Osteocyte (in vitro differentiated cells): Measurements from ENCODE around the gene ACSS3. TPM values are rescaled to one million over a fixed set of nuclear protein-coding genes. Genes with fewer than 3 reads are reported as not detected.
"Not testable (repeated sequence)": the region's sequence is repeated elsewhere in the genome, so short reads cannot be mapped to it uniquely, and the experiment has no call there.

Experiments
- DNase-seq: peaks from one replicate; pipeline ENCODE4 v3.0.0; 2021; ENCODE audit warnings: mixed read lengths; ENCODE audit not compliant: unreplicated experiment; ENCODE audit errors: extremely low spot score
- H3K27ac Mint-ChIP-seq: one replicate; pipeline ENCODE4 v1.8.0; 2021; ENCODE audit warnings: mild to moderate bottlenecking, mixed read lengths; ENCODE audit not compliant: unreplicated experiment
- H3K27me3 Mint-ChIP-seq: one replicate; pipeline ENCODE4 v1.8.0; 2021; ENCODE audit warnings: mixed read lengths; ENCODE audit not compliant: unreplicated experiment
- H3K36me3 Mint-ChIP-seq: one replicate; pipeline ENCODE4 v1.8.0; 2021; ENCODE audit warnings: mixed read lengths; ENCODE audit not compliant: unreplicated experiment
- H3K4me1 Mint-ChIP-seq: one replicate; pipeline ENCODE4 v1.8.0; 2021; ENCODE audit warnings: mixed read lengths; ENCODE audit not compliant: unreplicated experiment
- H3K4me3 Mint-ChIP-seq: one replicate; pipeline ENCODE4 v1.8.0; 2021; ENCODE audit warnings: mild to moderate bottlenecking, moderate library complexity, mixed read lengths; ENCODE audit not compliant: unreplicated experiment
- H3K9me3 Mint-ChIP-seq: one replicate; pipeline ENCODE4 v1.8.0; 2021; ENCODE audit warnings: mixed read lengths; ENCODE audit not compliant: unreplicated experiment
- total RNA-seq: library from RNA; stranded (reverse); gene quantifications from 2 replicates; pipeline ENCODE4 v1.2.1, GENCODE V29; 2021
- TF ChIP-seq, protein P1 (sequence below): fragments of 200-600 bp; sonication (generic); IDR thresholded peaks from 2 replicates; pipeline ENCODE4 v1.5.0; 2021; ENCODE audit warnings: antibody characterized with exemption, mild to moderate bottlenecking, moderate library complexity

The ACSS3 gene
- total RNA-seq, 1 donor from 2014 or later: 5.6 TPM

DNA sequence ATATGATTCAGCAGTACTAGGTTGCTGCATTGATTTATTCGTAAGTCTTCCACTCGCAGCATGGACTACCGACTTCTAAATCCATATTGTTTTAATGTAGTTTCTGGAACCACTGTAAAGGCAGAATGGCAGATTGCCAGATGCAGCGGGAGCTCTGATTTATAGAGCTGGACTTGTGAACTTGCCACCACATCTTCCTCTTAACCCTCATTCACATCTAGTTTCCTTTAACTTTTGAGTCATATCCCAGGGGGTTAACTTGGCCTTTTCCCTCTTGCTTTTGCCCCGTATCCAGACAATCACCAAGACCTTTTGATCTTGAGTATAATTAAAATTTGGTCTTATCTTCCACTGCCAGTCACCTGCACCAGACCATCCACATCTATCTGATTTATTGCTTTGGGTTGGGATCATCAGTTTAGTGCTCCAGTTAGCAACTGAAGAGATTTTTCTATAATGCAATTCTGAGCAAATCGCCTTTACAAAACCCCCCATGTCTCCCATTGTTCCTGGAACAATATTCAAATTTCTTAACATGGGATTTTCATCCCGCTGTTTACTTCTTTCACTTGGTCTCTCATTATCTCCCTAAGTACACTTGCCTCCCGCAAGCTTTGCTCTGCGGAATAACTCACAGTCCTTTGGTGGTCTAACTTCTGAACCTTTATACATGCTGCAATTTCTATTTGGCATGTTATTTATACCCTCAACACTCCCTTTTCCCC lies 130.5 kb downstream of the ACSS3 start:
- Mint-ChIP-seq H3K4me1 (peaks cover 19% of the 10 kb centered on the region), H3K4me3 (no peak overlapping the region), H3K9me3 (no peaks in the 10 kb centered on the region), H3K36me3 (no peaks in the 10 kb centered on the region), H3K27me3 (no peaks in the 10 kb centered on the region), H3K27ac (no peak overlapping the region)
- TF ChIP-seq, protein P1, sequence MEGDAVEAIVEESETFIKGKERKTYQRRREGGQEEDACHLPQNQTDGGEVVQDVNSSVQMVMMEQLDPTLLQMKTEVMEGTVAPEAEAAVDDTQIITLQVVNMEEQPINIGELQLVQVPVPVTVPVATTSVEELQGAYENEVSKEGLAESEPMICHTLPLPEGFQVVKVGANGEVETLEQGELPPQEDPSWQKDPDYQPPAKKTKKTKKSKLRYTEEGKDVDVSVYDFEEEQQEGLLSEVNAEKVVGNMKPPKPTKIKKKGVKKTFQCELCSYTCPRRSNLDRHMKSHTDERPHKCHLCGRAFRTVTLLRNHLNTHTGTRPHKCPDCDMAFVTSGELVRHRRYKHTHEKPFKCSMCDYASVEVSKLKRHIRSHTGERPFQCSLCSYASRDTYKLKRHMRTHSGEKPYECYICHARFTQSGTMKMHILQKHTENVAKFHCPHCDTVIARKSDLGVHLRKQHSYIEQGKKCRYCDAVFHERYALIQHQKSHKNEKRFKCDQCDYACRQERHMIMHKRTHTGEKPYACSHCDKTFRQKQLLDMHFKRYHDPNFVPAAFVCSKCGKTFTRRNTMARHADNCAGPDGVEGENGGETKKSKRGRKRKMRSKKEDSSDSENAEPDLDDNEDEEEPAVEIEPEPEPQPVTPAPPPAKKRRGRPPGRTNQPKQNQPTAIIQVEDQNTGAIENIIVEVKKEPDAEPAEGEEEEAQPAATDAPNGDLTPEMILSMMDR: no peak
- DNase-seq: no peak

DNA sequence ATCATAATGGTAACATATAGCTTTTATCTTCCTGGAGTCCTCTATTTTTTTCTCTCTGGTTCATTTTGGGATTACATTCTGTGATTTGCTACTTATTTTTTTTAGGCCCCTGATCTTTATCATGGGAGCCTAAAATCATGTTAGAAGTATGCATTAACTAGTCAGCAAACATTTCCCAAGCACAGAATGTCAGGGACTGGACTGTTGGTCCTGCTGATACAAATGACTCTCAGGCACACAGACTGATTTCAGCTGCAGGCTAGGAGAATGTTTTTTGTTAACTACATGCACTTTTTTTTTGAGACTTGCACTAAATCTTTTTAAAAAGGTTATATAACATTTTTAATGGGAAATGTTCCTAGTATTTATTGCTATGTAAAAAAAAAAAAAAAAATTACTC lies 131.1 kb downstream of the ACSS3 start:
- Mint-ChIP-seq H3K4me3 (no peak overlapping the region), H3K4me1 (peaks cover 15% of the 10 kb centered on the region), H3K27me3 (no peaks in the 10 kb centered on the region), H3K27ac (no peak overlapping the region), H3K36me3 (no peaks in the 10 kb centered on the region), H3K9me3 (no peaks in the 10 kb centered on the region)
- DNase-seq: no peak
- TF ChIP-seq, protein P1: no peak

DNA sequence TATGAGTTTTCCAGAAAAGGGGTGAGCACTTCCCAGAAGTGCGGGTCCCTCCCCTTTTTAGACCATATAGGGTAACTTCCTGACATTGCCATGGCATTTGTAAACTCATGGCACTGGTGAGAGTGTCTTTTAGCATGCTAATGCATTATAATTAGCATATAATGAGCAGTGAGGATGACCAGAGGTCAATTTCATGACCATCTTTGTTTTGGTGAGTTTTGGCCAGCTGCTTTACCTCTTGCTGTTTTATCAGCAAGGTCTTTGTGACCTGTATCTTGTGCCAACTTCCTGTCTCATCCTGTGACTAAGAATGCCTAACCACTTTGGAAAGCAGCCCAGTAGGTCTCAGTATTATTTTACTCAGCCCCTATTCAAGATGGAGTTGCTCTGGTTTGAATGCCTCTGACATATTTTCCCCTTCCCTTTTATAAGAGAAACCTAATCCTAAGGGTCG lies 131.9 kb downstream of the ACSS3 start:
- not testable (repeated sequence) for H3K4me3 Mint-ChIP-seq, H3K27ac Mint-ChIP-seq, DNase-seq, H3K9me3 Mint-ChIP-seq, H3K27me3 Mint-ChIP-seq, H3K36me3 Mint-ChIP-seq
- peaks cover 15% of the 10 kb centered on the region for H3K4me1 Mint-ChIP-seq

DNA sequence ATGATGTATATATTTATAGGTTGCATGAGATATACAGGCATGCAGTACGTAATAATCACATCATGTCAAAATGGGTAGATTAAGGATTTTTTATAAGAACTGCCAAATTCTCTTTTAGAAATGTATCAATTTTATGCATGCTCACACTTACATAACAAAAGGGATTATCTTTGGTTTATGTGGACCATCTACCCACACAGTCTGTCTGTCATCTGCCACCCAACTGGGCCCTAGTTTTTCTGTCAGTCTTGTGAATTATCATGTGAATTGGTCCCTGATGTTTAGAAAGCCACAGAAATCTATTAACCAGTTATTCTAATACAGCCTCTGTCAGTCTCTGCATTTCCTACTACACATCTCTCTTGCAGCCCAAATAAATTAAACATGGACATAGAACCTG lies 133.4 kb downstream of the ACSS3 start:
- Mint-ChIP-seq H3K27ac (no peak overlapping the region), H3K4me1 (peaks cover 15% of the 10 kb centered on the region), H3K36me3 (no peaks in the 10 kb centered on the region), H3K9me3 (no peaks in the 10 kb centered on the region), H3K4me3 (no peak overlapping the region), H3K27me3 (no peaks in the 10 kb centered on the region)
- DNase-seq: no peak
- TF ChIP-seq, protein P1: no peak

DNA sequence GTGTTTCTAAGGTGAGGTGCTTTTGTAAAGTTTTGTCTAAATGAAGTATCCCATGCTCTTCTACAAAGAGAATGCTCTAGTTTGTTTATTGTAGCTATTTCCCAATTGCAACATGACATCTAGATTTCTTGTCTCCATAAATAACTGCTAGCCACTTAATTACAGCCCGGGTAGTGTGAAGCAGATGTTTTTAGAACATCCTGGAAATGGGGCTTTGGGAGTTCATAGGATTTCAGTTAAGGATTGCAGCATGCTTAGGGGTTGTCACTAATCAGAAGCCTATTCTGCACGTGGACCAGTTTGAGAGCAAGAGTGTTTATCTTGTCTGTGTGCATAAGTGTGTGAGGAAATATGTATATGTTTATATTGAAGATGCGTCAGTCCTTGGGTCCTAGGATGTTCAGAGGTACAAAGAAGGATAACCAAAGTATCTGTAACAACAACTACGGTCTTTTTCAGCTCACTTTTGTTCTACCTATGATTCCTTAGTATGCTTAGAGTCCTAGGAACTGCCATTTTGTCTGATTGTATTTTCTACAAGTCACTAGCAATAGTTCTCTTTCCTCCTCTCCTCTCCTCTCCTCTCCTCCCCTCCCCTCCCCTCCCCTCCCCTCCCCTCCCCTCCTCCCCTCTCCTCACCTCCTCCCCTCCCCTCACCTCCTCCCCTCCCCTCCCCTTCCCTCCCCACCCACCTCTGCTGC lies 135.3 kb downstream of the ACSS3 start:
- TF ChIP-seq, protein P1: no peak
- Mint-ChIP-seq H3K27ac (no peak overlapping the region), H3K36me3 (no peaks in the 10 kb centered on the region), H3K27me3 (no peaks in the 10 kb centered on the region), H3K4me3 (no peak overlapping the region), H3K4me1 (peaks cover 13% of the 10 kb centered on the region), H3K9me3 (no peaks in the 10 kb centered on the region)
- no peak for DNase-seq
